NCI-H69 (cell line): ENCODE measurements around the gene PFKL.
A peak's percentile ranks its signal among the peaks of the same experiment; 100 is the strongest.
"Not testable (repeated sequence)": the region's sequence is repeated elsewhere in the genome, so short reads cannot be mapped to it uniquely, and the experiment has no call there.

Experiments used
- DNase-seq: peaks from one replicate; lab custom pipeline; 2025; lab: John Stamatoyannopoulos, UW

Gene PFKL

GRCh38 chr21:44279354-44280260 is 20.2 kb upstream of the PFKL start:
- peak; percentile 97 for DNase-seq

DNA sequence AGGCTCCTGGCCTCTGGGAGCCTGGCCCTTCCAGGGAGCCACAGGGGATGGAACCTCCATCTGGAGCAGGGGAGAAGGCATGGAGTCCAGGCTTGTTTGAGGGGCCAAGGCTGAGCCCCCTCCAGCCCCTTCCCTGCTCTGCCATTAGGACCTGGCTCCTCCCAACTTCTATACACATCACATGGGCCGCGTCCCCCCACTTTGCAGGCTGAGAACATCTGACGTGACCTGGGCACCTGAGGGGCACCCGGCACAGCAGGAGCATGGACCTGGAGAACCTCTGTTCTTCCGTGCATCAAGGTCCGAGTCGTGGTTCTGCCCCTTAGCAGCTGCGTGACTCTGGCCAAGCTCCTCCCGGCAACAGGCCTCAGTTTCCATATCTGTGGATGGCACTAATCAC is 18.1 kb upstream of the PFKL start:
- no peak for DNase-seq

DNA sequence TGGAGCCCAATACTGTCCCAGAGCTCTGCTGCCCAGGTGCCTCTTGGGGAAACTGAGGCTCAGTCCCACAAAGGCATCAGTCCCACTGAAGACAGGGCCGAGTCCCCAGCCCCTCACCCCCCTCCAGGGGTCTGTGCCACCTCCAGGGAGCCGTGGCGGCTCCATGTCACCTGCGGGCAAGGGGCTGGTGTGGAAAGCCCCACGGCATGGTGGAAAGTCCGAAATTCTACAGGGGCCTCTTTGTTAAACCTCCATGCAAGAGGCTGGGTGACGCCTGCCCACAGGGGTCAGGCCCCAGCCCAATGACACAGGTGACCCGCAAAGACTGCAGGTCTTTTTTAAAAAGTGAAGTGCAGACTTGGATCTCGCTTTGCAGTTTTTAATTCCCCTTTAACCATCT is 17.5 kb upstream of the PFKL start:
- DNase-seq = no peak

GRCh38 chr21:44283211-44283785 is 16.6 kb upstream of the PFKL start:
- DNase-seq = not testable (repeated sequence)

- no peak for DNase-seq
These were observed 15.9 kb upstream of the PFKL start for GRCh38 chr21:44283948-44284347.

- no peak for DNase-seq
These were observed 14.5 kb upstream of the PFKL start, which contains the start of gene AIRE for GRCh38 chr21:44285138-44285992. Gene AIRE (plus strand): TSS chr21:44285876. CDS start chr21:44286007, 131 bp downstream.

DNA sequence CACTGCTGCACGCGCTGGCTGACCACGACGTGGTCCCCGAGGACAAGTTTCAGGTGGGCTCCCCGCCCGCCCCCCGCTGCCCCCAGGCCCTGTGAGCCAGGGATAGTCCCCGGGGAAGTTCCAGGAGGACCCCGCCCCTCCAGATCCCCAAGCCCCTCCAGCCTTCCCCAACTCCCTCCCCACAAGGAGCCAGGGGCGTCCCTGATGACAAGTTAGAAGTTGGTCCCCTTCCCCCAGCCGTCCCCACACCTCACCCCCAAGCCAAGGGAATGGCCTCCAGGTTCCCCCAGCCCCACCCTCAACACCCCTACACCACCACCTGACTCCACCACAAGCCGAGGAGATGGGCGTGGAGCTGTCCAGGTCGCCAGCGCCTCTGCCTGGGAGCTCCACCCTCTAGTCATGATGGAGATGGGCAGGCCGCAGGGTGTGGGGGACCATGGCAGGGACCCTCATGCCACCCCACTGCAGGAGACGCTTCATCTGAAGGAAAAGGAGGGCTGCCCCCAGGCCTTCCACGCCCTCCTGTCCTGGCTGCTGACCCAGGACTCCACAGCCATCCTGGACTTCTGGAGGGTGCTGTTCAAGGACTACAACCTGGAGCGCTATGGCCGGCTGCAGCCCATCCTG is 13.7 kb upstream of the PFKL start:
- DNase-seq = no peak

DNA sequence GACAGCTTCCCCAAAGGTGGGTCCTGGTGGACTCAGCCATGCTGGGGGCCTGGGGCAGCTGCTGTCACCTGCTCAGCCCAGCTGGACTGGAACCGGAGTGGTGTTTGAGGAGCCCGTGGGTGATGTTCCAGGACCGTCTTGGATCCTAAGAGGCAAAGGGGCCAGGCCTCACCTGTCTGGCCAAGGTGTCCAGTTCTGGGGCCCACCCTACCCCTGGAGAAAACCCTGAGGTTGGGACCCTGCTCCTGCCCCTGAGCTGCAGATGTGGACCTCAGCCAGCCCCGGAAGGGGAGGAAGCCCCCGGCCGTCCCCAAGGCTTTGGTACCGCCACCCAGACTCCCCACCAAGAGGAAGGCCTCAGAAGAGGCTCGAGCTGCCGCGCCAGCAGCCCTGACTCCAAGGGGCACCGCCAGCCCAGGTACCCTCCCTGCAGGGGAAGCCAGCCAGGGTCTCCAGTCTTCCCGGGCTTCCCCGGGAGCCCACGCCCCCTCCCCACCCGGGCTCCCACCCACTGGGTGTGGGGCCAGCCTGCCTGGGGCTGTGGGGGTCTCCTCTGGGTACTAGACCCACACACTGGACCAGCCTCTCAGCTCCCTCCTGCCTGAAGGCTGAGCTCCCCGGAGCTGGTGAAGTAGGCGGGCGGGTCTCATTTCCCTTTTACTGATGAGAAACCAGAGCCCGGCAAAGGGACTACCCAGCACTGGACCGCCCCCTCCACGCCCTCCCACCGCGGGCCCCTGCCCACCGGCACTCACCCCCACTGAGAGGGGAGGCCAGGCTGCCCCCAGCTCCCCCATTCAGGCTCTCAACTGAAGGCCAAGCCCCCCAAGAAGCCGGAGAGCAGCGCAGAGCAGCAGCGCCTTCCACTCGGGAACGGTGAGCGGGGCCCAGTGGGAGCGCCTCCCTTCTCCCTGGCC is 12.9 kb upstream of the PFKL start:
- DNase-seq = no peak

- DNase-seq = no peak
These were observed 11.4 kb upstream of the PFKL start for GRCh38 chr21:44288251-44289110.

DNA sequence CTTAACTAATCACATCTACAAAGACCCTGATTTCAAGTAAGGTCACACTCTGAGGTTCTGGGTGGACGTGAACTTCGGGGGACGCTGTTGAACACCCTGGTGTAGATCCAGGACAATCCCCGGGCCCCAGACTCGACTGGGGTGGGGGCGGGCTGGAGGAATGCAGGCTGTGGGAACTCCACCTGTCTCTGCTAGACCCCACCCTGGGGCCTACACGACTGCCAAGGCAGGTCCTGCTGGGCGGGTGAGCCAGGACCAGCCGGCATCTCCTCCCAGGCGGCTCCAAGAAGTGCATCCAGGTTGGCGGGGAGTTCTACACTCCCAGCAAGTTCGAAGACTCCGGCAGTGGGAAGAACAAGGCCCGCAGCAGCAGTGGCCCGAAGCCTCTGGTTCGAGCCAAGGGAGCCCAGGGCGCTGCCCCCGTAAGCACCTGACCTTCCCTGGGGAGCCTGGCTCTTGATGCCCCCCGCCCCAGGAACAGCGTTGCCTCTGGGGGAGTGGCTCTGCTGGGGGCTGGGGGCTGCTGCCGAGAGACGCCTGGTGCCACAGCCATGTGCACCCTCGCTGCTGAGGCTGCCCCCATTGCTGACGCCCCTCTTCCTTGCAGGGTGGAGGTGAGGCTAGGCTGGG is 10.4 kb upstream of the PFKL start:
- no peak for DNase-seq

- DNase-seq = peak; percentile 46
These were observed 9.4 kb upstream of the PFKL start for GRCh38 chr21:44290327-44291077.

- DNase-seq = no peak
These were observed 8.5 kb upstream of the PFKL start for GRCh38 chr21:44291078-44291935.

DNA sequence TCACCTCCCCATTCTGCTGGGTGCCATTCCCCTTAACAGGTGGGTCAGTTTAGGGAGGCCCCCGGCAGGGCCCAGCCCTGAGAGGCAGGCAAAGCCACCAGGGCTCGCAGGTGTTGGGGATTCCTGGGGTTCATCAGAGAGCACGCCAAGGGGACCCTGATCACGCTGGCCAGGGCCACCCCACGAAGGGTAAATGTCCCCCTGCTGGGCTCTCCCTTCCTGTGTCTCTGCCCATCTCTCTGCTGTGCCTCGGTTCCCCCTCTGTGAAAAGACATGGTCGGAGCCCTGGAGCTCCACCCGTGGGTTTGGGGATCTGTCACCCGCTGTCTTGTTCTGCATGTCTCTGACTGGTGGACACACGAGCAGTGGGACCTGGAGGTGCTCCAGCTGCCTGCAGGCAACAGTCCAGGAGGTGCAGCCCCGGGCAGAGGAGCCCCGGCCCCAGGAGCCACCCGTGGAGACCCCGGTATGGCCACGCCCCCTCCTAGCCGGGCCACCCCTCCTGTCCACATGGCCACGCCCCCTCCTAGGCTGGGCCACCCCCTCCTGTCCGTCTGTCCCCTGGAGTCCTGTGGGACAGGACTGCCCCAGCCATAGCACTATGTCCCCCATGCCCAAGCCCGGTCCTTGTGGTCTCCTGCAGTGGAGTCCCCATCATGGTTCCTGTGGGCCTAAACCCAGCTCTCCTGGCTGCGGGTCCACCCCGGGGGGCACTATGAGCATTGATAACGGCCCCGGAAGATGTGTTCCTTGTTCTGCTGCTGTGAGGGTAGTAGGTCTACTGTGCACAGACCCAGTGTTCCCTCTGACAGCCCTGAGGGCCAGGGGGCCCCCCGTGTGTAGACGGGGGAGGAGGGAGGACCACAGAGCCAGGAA is 7.7 kb upstream of the PFKL start:
- DNase-seq = peak; percentile 25

DNA sequence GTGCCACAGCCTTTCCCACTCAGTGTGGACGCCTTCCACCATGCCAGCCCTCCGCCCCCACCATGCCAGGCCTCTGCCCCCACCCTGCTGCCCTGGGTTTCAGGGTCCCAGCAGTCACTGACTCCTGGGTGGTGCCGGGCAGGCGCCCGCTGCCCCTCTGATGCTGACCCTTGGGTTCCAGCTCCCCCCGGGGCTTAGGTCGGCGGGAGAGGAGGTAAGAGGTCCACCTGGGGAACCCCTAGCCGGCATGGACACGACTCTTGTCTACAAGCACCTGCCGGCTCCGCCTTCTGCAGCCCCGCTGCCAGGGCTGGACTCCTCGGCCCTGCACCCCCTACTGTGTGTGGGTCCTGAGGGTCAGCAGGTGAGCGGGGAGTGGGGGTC is 7.0 kb upstream of the PFKL start:
- DNase-seq = no peak

DNA sequence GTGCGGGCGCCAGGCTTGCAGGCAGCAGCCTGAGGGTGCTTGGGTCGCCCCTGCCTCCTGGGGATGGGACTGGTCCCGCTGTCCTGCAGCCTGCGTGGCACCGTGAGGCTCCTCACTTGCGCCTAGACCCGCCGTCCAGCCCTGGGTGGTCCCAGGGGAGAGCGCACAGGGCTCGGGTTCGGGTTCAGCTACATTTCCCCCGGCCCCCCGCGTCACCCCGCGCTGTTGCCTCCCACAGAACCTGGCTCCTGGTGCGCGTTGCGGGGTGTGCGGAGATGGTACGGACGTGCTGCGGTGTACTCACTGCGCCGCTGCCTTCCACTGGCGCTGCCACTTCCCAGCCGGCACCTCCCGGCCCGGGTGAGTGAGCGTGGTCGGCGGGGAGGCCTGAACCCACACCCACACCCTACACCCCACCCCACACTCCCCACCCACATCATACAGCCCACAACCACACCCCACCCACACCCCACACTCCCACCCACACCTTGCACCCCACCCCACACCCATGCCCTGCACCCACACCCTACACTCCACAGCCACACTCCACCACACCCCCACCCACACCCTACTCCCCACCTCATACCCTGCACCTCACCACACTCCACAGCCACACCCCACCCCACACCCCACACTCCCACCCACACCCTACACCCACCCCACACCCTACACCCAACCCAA is 6.2 kb upstream of the PFKL start:
- DNase-seq = no peak
